H9 (cell line): ENCODE measurements around the gene FHL2. TPM values are rescaled to one million over a fixed set of nuclear protein-coding genes. Genes with fewer than 3 reads are reported as not detected.
A peak's percentile ranks its signal among the peaks of the same experiment; 100 is the strongest.

ENCODE experiments used
- DNase-seq: peaks from one replicate; pipeline ENCODE4 v3.0.0-alpha.2; 2017
- H2AFZ ChIP-seq: one replicate; pipeline ENCODE4 v1.6.1; 2013; ENCODE audit warnings: mild to moderate bottlenecking, low read length, control low read depth, moderate library complexity
- H2AK5ac ChIP-seq: 2 replicates; pipeline ENCODE4 v1.6.1; 2013; ENCODE audit warnings: low read length, control low read depth, mixed read lengths; ENCODE audit not compliant: insufficient read length
- H2BK120ac ChIP-seq: one replicate; pipeline ENCODE4 v1.6.1; 2013; ENCODE audit warnings: low read depth, mild to moderate bottlenecking, low read length, control low read depth, inconsistent platforms; ENCODE audit not compliant: poor library complexity, severe bottlenecking
- H2BK12ac ChIP-seq: 2 replicates; pipeline ENCODE4 v1.6.1; 2013; ENCODE audit warnings: low read length, control low read depth, mixed read lengths, low read depth; ENCODE audit not compliant: insufficient read length
- H2BK15ac ChIP-seq: 2 replicates; pipeline ENCODE4 v1.6.1; 2013; ENCODE audit warnings: low read depth, low read length, control low read depth
- H2BK20ac ChIP-seq: one replicate; pipeline ENCODE4 v1.6.1; 2013; ENCODE audit warnings: low read depth, mild to moderate bottlenecking, low read length, control low read depth, inconsistent platforms; ENCODE audit not compliant: poor library complexity, severe bottlenecking
- H2BK5ac ChIP-seq: 2 replicates; pipeline ENCODE4 v1.6.1; 2013; ENCODE audit warnings: low read length, control low read depth, mixed read lengths; ENCODE audit not compliant: insufficient read length
- H3K14ac ChIP-seq: 2 replicates; pipeline ENCODE4 v1.6.1; 2013; ENCODE audit warnings: low read length, control low read depth; ENCODE audit not compliant: insufficient read depth
- H3K18ac ChIP-seq: 2 replicates; pipeline ENCODE4 v1.6.1; 2013; ENCODE audit warnings: low read depth, mild to moderate bottlenecking, mixed read lengths, low read length, control low read depth; ENCODE audit not compliant: insufficient read length
- H3K23ac ChIP-seq: 2 replicates; pipeline ENCODE4 v1.6.1; 2013; ENCODE audit warnings: low read length, control low read depth, mixed read lengths, low read depth; ENCODE audit not compliant: insufficient read length
- H3K23me2 ChIP-seq: 2 replicates; pipeline ENCODE4 v1.6.1; 2013; ENCODE audit warnings: low read depth, mild to moderate bottlenecking, mixed read lengths, low read length, control low read depth; ENCODE audit not compliant: insufficient read length, poor library complexity, severe bottlenecking
- H3K27ac ChIP-seq: 2 replicates; pipeline ENCODE4 v1.5.1; 2013; ENCODE audit warnings: low read length, control low read depth, mixed read lengths, low read depth; ENCODE audit not compliant: insufficient read length
- H3K27me3 ChIP-seq: 2 replicates; pipeline ENCODE4 v1.6.1; 2013; ENCODE audit warnings: low read length, control low read depth, inconsistent platforms; ENCODE audit not compliant: insufficient read depth
- H3K4ac ChIP-seq: 2 replicates; pipeline ENCODE4 v1.6.1; 2013; ENCODE audit warnings: low read depth, mild to moderate bottlenecking, control low read depth, inconsistent platforms, low read length, moderate library complexity
- H3K4me1 ChIP-seq: 2 replicates; pipeline ENCODE4 v1.6.1; 2013; ENCODE audit warnings: low read length, control low read depth, inconsistent platforms; ENCODE audit not compliant: insufficient read depth
- H3K4me2 ChIP-seq: 2 replicates; pipeline ENCODE4 v1.6.1; 2013; ENCODE audit warnings: low read length, control low read depth, mixed read lengths; ENCODE audit not compliant: insufficient read length, insufficient read depth
- H3K56ac ChIP-seq: 2 replicates; pipeline ENCODE4 v1.6.1; 2013; ENCODE audit warnings: low read depth, mild to moderate bottlenecking, mixed read lengths, low read length, control low read depth; ENCODE audit not compliant: insufficient read length
- H3K79me1 ChIP-seq: 2 replicates; pipeline ENCODE4 v1.6.1; 2013; ENCODE audit warnings: low read depth, mild to moderate bottlenecking, moderate library complexity, low read length, control low read depth, inconsistent platforms; ENCODE audit not compliant: insufficient read depth, poor library complexity, severe bottlenecking
- H3K79me2 ChIP-seq: 2 replicates; pipeline ENCODE4 v1.6.1; 2013; ENCODE audit warnings: low read length, control low read depth, inconsistent platforms; ENCODE audit not compliant: insufficient read depth
- H3K9ac ChIP-seq: 2 replicates; pipeline ENCODE4 v1.6.1; 2013; ENCODE audit warnings: low read length, control low read depth, mixed read lengths; ENCODE audit not compliant: insufficient read length; ENCODE audit errors: extremely low read depth
- H3K9me3 ChIP-seq: one replicate; pipeline ENCODE4 v1.6.1; 2013; ENCODE audit warnings: low read depth, low read length, inconsistent platforms; ENCODE audit not compliant: control insufficient read depth
- H3T11ph ChIP-seq: one replicate; pipeline ENCODE4 v1.6.1; 2013; ENCODE audit warnings: mild to moderate bottlenecking, low read length, control low read depth, inconsistent platforms
- H4K20me1 ChIP-seq: one replicate; pipeline ENCODE4 v1.6.1; 2013; ENCODE audit not compliant: control insufficient read depth, insufficient read length, insufficient read depth
- H4K5ac ChIP-seq: 2 replicates; pipeline ENCODE4 v1.6.1; 2013; ENCODE audit warnings: low read depth, mild to moderate bottlenecking, mixed read lengths, low read length, control low read depth; ENCODE audit not compliant: insufficient read length
- H4K8ac ChIP-seq: replicated peaks from 2 replicates; pipeline ENCODE4 v1.6.1; 2013; ENCODE audit warnings: low read length, control low read depth, mixed read lengths, low read depth; ENCODE audit not compliant: insufficient read length
- H4K91ac ChIP-seq: 2 replicates; pipeline ENCODE4 v1.6.1; 2013; ENCODE audit warnings: low read depth, mild to moderate bottlenecking, moderate library complexity, mixed read lengths, low read length, control low read depth; ENCODE audit not compliant: insufficient read length
- H3K27ac Mint-ChIP-seq, 3 experiments: 2 replicates in 2 of 3; 3 replicates in 1 of 3; pipeline ENCODE4 v1.8.0; 2020 to 2021; ENCODE audit warnings: mixed read lengths in 3 of 3, mild to moderate bottlenecking in 1 of 3, moderate library complexity in 1 of 3
- H3K27me3 Mint-ChIP-seq: 2 replicates; pipeline ENCODE4 v1.8.0; 2021; ENCODE audit warnings: low read depth, mild to moderate bottlenecking, moderate library complexity, mixed read lengths
- H3K36me3 Mint-ChIP-seq, 3 experiments: 2 replicates in 2 of 3; 3 replicates in 1 of 3; pipeline ENCODE4 v1.8.0; 2020 to 2021; ENCODE audit warnings: low read depth in 3 of 3, mixed read lengths in 3 of 3; ENCODE audit not compliant: insufficient read depth in 1 of 3
- H3K4me1 Mint-ChIP-seq, 2 experiments: 2 replicates each; pipeline ENCODE4 v1.8.0; 2020; ENCODE audit warnings: mixed read lengths in 2 of 2
- H3K4me3 Mint-ChIP-seq, 2 experiments: 2 replicates in 1 of 2; 3 replicates in 1 of 2; pipeline ENCODE4 v1.8.0; 2020 to 2021; ENCODE audit warnings: mild to moderate bottlenecking in 2 of 2, mixed read lengths in 2 of 2, moderate library complexity in 1 of 2
- H3K9me3 Mint-ChIP-seq, 2 experiments: 2 replicates in 1 of 2; 3 replicates in 1 of 2; pipeline ENCODE4 v1.8.0; 2020; ENCODE audit warnings: mild to moderate bottlenecking in 2 of 2, mixed read lengths in 2 of 2, moderate library complexity in 1 of 2
- CTCF ChIP-seq: fragments of 200-600 bp; sonication (generic); conservative IDR thresholded peaks from 3 replicates; pipeline ENCODE4 v1.8.0; 2021; ENCODE audit warnings: antibody characterized with exemption, mild to moderate bottlenecking
- WGBS: extraction: QIAGEN DNeasy Blood & Tissue Kit; methylation state at CpG from one replicate; pipeline ENCODE4 v1.1.7; 2013; ENCODE audit warnings: missing lambda C conversion rate, low lambda C conversion rate, mixed read lengths; ENCODE audit not compliant: insufficient read length; ENCODE audit errors: extremely low coverage; 5-methylcytosine and 5-hydroxymethylcytosine counted together
- total RNA-seq: library from RNA; stranded (reverse); gene quantifications from 2 replicates; pipeline ENCODE4 v1.2.1, GENCODE V29; 2021

Gene FHL2
- total RNA-seq, 1 experiment from 2014 or later: 34.9 TPM

GRCh38 chr2:105362862-105363591 lies 35.8 kb downstream of the FHL2 start:
- Histone ChIP-seq H3T11ph (no peak overlapping the region), H3K79me2 (no peaks in the 10 kb centered on the region), H2BK15ac (no peak overlapping the region), H3K4ac (no peak overlapping the region), H2AK5ac (no peak overlapping the region), H2BK120ac (no peak overlapping the region), H3K27ac (no peak overlapping the region), H3K4me1 (no peaks in the 10 kb centered on the region), H3K23me2 (no peaks in the 10 kb centered on the region), H4K8ac (no peak overlapping the region), H3K23ac (no peak overlapping the region), H3K79me1 (no peaks in the 10 kb centered on the region), H2BK12ac (no peak overlapping the region), H4K5ac (no peak overlapping the region), H3K56ac (no peak overlapping the region), H2BK5ac (no peak overlapping the region), H3K14ac (no peak overlapping the region), H3K4me2 (no peak overlapping the region), H3K9me3 (no peaks in the 10 kb centered on the region), H3K9ac (no peak overlapping the region), H3K27me3 (no peaks in the 10 kb centered on the region), H4K91ac (no peak overlapping the region), H3K18ac (no peak overlapping the region), H2AFZ (no peak overlapping the region), H4K20me1 (no peaks in the 10 kb centered on the region), H2BK20ac (no peak overlapping the region)
- peaks cover 16 to 67% (median 45%) of the 10 kb centered on the region in 3 experiments for H3K36me3 Mint-ChIP-seq
- H3K27me3 Mint-ChIP-seq: no peaks in the 10 kb centered on the region
- H3K4me1 Mint-ChIP-seq: no peaks in the 10 kb centered on the region
- no CpG with 5 or more reads among the region's 15 CpGs for WGBS
- H3K4me3 Mint-ChIP-seq: no peak overlapping the region
- no peak for TF ChIP-seq CTCF
- peak overlapping the region in 2 of 3 experiments; percentile 9 to 62; a peak in 2 of 7 replicates for H3K27ac Mint-ChIP-seq
- no peak for DNase-seq
- H3K9me3 Mint-ChIP-seq: no peaks in the 10 kb centered on the region
